D341Med (cell line): ENCODE data around the gene LRRC17.
"Not testable (repeated sequence)": the region's sequence is repeated elsewhere in the genome, so short reads cannot be mapped to it uniquely, and the experiment has no call there.

Experiments used
- DNase-seq: peaks from one replicate; pipeline ENCODE4 v3.0.0; 2012; ENCODE audit warnings: low spot score

The LRRC17 gene

GRCh38 chr7:102897856-102898531, 14.8 kb upstream of the LRRC17 start:
- no peak for DNase-seq

- DNase-seq: no peak
Measured at GRCh38 chr7:102898532-102898859, 14.3 kb upstream of the LRRC17 start.

- not testable (repeated sequence) for DNase-seq
Measured at GRCh38 chr7:102902052-102902451, 10.7 kb upstream of the LRRC17 start.

GRCh38 chr7:102903576-102903975, 9.2 kb upstream of the LRRC17 start:
- DNase-seq: not testable (repeated sequence)

- DNase-seq: no peak
Measured at GRCh38 chr7:102908676-102909075, 4.1 kb upstream of the LRRC17 start.

GRCh38 chr7:102913826-102914225, 1.0 kb downstream of the LRRC17 start:
- DNase-seq: no peak

- peak; percentile 72 for DNase-seq
Measured at GRCh38 chr7:102914585-102914984, 1.8 kb downstream of the LRRC17 start.

GRCh38 chr7:102916426-102916825, 3.6 kb downstream of the LRRC17 start:
- DNase-seq: no peak

- no peak for DNase-seq
Measured at GRCh38 chr7:102916881-102917280, 4.1 kb downstream of the LRRC17 start.

- DNase-seq: no peak
Measured at GRCh38 chr7:102917436-102918353, 4.9 kb downstream of the LRRC17 start.

- DNase-seq: no peak
Measured at GRCh38 chr7:102918845-102919244, 6.0 kb downstream of the LRRC17 start.

GRCh38 chr7:102925976-102926782, 13.4 kb downstream of the LRRC17 start:
- DNase-seq: no peak

- DNase-seq: no peak
Measured at GRCh38 chr7:102926783-102927140, 14.0 kb downstream of the LRRC17 start.

GRCh38 chr7:102927312-102927933, 14.6 kb downstream of the LRRC17 start:
- no peak for DNase-seq

- no peak for DNase-seq
Measured at GRCh38 chr7:102931757-102932156, 19.0 kb downstream of the LRRC17 start.

- no peak for DNase-seq
Measured at GRCh38 chr7:102933763-102934162, 21.0 kb downstream of the LRRC17 start.

- no peak for DNase-seq
Measured at GRCh38 chr7:102934239-102934638, 21.4 kb downstream of the LRRC17 start.

- no peak for DNase-seq
Measured at GRCh38 chr7:102934701-102935100, 21.9 kb downstream of the LRRC17 start.

GRCh38 chr7:102935450-102936115, 22.8 kb downstream of the LRRC17 start:
- DNase-seq: no peak

GRCh38 chr7:102938679-102939078, 25.9 kb downstream of the LRRC17 start:
- no peak for DNase-seq

GRCh38 chr7:102942181-102942866, 29.5 kb downstream of the LRRC17 start:
- no peak for DNase-seq
